GM10248 (cell line): ENCODE data around the gene CCDC15.
A peak's percentile ranks its signal among the peaks of the same experiment; 100 is the strongest.

Experiments used
- CTCF ChIA-PET: fragments of 300-600 bp; sonication (Branson Sonifier 250); formaldehyde crosslinking; extraction: SDS; loops from one replicate; lab custom pipeline; 2021; ENCODE audit warnings: antibody characterized with exemption; lab: Yijun Ruan, JAX
- POLR2A ChIA-PET: fragments of 350-650 bp; sonication (Branson Sonifier 250); formaldehyde crosslinking; extraction: SDS; loops from one replicate; lab custom pipeline; 2020; ENCODE audit warnings: antibody characterized with exemption; lab: Yijun Ruan, JAX
- DNase-seq: peaks from one replicate; pipeline ENCODE4 v3.0.0; 2012; ENCODE audit errors: extremely low spot score
- TF ChIP-seq, protein P1 (sequence below): IDR thresholded peaks from 2 replicates; pipeline ENCODE4 v1.5.1; 2012; ENCODE audit warnings: mild to moderate bottlenecking, low read depth; ENCODE audit errors: extremely low read depth, missing control alignments, control extremely low read depth

CCDC15 gene

GRCh38 chr11:124953753-124954589, at the start of gene CCDC15:
TSS of gene CCDC15 (plus strand) at chr11:124954202. CDS start at chr11:124954733, 531 bp downstream.
- POLR2A ChIA-PET, result interaction anchor here (1.2 kb wide), 1 partner anchor 158 kb away, joined by 4 read pairs; the partner anchor contains the start of gene TMEM218
- TF ChIP-seq, protein P1, sequence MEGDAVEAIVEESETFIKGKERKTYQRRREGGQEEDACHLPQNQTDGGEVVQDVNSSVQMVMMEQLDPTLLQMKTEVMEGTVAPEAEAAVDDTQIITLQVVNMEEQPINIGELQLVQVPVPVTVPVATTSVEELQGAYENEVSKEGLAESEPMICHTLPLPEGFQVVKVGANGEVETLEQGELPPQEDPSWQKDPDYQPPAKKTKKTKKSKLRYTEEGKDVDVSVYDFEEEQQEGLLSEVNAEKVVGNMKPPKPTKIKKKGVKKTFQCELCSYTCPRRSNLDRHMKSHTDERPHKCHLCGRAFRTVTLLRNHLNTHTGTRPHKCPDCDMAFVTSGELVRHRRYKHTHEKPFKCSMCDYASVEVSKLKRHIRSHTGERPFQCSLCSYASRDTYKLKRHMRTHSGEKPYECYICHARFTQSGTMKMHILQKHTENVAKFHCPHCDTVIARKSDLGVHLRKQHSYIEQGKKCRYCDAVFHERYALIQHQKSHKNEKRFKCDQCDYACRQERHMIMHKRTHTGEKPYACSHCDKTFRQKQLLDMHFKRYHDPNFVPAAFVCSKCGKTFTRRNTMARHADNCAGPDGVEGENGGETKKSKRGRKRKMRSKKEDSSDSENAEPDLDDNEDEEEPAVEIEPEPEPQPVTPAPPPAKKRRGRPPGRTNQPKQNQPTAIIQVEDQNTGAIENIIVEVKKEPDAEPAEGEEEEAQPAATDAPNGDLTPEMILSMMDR, result no peak
- peak; percentile 93 for DNase-seq
- CTCF ChIA-PET, result interaction anchor here (0.9 to 1.9 kb wide), 7 partner anchors 10 to 498 kb away, joined by 3 to 12 read pairs (median 6); no protein-coding TSS in a partner anchor

DNA sequence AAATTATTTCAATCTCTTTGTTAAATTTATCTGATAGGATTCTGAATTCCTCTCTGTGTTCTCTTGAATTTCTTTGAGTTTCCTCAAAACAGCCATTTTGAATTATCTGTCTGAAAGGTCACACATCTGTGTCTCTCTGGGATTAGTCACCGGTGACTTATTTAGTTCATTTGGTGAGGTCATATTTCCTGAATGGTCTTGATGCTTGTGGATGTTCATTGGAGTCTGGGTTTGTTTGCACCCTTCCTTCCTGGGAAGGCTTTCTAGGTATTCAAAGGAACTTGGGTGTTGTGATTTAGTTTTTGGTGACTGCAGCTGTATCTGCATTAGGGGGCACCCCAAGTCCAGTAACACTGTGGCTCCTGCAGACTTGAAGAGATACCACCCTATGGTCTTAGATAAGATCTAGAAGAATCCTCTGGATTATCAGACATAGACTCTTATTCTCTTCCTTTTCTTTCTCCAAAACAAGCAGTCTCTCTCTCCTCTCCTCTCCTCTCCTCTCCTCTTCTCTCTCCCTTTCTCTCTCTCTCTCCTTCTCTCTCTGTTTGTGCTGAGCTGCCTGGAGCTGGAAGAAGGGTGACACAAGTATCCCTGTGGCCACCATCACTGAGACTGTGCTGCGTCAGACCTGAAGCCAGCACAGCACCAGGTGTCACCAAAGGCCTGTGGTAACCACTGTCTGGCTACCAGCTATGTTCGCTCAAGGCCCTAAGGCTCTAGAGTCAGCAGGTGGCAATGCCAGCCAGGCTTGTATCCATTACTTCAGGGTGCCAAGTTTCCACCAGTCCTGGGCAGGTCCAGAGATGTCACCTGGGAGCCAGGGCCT, 38.2 kb upstream of the CCDC15 start:
- CTCF ChIA-PET, result interaction anchor here (1.1 to 2.3 kb wide), 3 partner anchors 11 to 226 kb away, joined by 4 to 9 read pairs (median 6); no protein-coding TSS in a partner anchor
- DNase-seq, result no peak
- POLR2A ChIA-PET, result no interaction called here
- TF ChIP-seq, protein P1, result no peak

DNA sequence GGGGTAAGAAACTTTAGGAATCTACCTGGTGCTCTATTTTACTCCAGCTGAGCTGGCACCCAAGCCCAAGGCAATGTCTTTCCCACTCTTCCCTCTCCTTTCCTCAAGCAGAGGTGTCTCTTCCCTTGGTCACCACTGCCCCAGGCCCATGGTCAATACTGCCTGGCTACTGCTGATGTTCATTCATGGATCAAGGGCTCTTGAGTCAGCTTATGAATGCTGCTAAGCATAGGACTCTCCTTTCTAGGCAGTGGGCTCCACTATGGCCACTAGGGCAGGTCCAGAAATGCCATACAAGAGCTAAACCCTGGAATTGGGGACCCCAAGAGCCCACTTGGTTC, 37.7 kb upstream of the CCDC15 start:
- DNase-seq, result no peak
- ChIA-PET CTCF (interaction anchor here (1.1 to 2.3 kb wide), 3 partner anchors 10 to 226 kb away, joined by 4 to 9 read pairs (median 6); no protein-coding TSS in a partner anchor), POLR2A (no interaction called here)
- TF ChIP-seq, protein P1, result no peak

GRCh38 chr11:124917115-124917637, 36.8 kb upstream of the CCDC15 start:
- TF ChIP-seq, protein P1, result no peak
- CTCF ChIA-PET, result interaction anchor here (1.7 to 2.3 kb wide), 2 partner anchors 10 to 13 kb away, joined by 6 to 9 read pairs; no protein-coding TSS in a partner anchor
- POLR2A ChIA-PET, result no interaction called here
- DNase-seq, result no peak

- DNase-seq, result no peak
- ChIA-PET POLR2A (no interaction called here), CTCF (interaction anchor here (1.7 kb wide), 1 partner anchor 43 kb away, joined by 6 read pairs; no protein-coding TSS in a partner anchor)
- TF ChIP-seq, protein P1, result no peak
These were observed 35.1 kb upstream of the CCDC15 start, which contains the start of gene HEPN1 for GRCh38 chr11:124918950-124919349. TSS of gene HEPN1 (plus strand) at chr11:124919250.
